ENCODE data around the gene MAP3K5. TPM values are rescaled to one million over a fixed set of nuclear protein-coding genes. Genes with fewer than 3 reads are reported as not detected.

Gene MAP3K5
- total RNA-seq, 1 donor from 2014 or later: 4.7 TPM

DNA sequence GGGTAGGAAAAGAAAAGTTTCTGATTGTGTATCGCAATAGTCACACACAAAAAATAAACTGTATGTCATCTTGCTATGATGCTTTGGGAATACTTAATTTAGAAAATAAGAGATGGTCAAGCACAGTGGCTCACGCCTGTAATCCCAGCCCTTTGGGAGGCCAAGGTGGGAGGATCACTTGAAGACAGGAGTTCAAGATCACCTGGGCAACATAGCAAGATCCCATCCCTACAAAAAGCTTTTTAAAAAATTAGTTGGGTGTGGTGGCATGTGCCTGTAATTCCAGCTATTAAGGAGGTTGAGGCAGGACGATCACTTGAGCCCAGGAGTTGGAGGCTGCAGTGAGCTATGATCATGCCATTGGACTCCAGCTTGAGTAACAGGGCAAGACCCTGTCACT is 269.6 kb downstream of the MAP3K5 start:
- DNase-seq (ENCODE audit: extremely low spot score, unreplicated experiment): no peak
- TF ChIP-seq, protein P1, sequence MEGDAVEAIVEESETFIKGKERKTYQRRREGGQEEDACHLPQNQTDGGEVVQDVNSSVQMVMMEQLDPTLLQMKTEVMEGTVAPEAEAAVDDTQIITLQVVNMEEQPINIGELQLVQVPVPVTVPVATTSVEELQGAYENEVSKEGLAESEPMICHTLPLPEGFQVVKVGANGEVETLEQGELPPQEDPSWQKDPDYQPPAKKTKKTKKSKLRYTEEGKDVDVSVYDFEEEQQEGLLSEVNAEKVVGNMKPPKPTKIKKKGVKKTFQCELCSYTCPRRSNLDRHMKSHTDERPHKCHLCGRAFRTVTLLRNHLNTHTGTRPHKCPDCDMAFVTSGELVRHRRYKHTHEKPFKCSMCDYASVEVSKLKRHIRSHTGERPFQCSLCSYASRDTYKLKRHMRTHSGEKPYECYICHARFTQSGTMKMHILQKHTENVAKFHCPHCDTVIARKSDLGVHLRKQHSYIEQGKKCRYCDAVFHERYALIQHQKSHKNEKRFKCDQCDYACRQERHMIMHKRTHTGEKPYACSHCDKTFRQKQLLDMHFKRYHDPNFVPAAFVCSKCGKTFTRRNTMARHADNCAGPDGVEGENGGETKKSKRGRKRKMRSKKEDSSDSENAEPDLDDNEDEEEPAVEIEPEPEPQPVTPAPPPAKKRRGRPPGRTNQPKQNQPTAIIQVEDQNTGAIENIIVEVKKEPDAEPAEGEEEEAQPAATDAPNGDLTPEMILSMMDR (conservative IDR thresholded peaks at IDR 0.05): no peak
- Mint-ChIP-seq H3K27me3 (no peaks in the 10 kb centered on the region), H3K27ac (no peak overlapping the region), H3K4me3 (no peak overlapping the region), H3K36me3 (no peaks in the 10 kb centered on the region), H3K4me1 (ENCODE audit: unreplicated experiment) (peaks cover 32% of the 10 kb centered on the region), H3K9me3 (no peaks in the 10 kb centered on the region)

DNA sequence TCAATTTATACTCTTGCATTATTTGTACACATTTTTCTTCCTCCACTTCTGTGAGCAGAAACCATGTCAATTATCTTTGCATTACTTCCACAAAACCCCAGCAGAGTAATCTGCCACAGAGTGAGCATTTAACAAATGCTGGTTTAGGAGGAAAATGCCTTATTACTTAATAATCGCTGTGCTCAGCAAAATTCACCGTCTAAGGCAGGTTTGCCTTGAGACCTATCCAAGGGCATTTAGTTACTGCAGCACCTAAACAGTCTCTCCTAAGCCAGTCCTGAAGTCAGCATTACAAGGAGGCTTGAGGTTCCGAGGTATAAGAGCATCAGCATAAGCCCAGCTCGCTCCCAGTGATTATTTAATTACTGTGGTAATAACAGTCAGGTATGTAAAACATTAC is 270.4 kb downstream of the MAP3K5 start:
- H3K4me1 Mint-ChIP-seq (ENCODE audit: unreplicated experiment): peaks cover 25% of the 10 kb centered on the region
- H3K4me3 Mint-ChIP-seq: no peak overlapping the region
- no peak overlapping the region for H3K27ac Mint-ChIP-seq
- TF ChIP-seq, protein P1 (conservative IDR thresholded peaks at IDR 0.05): no peak
- no peaks in the 10 kb centered on the region for H3K36me3 Mint-ChIP-seq
- H3K27me3 Mint-ChIP-seq: no peaks in the 10 kb centered on the region
- DNase-seq (ENCODE audit: extremely low spot score, unreplicated experiment): no peak
- H3K9me3 Mint-ChIP-seq: no peaks in the 10 kb centered on the region

GRCh38 chr6:136521427-136521826 is 270.9 kb downstream of the MAP3K5 start:
- TF ChIP-seq, protein P1 (conservative IDR thresholded peaks at IDR 0.05): no peak
- Mint-ChIP-seq H3K27me3 (no peaks in the 10 kb centered on the region), H3K36me3 (no peaks in the 10 kb centered on the region), H3K4me1 (ENCODE audit: unreplicated experiment) (peaks cover 20% of the 10 kb centered on the region), H3K4me3 (no peak overlapping the region), H3K27ac (no peak overlapping the region), H3K9me3 (no peaks in the 10 kb centered on the region)
- DNase-seq (ENCODE audit: extremely low spot score, unreplicated experiment): no peak

DNA sequence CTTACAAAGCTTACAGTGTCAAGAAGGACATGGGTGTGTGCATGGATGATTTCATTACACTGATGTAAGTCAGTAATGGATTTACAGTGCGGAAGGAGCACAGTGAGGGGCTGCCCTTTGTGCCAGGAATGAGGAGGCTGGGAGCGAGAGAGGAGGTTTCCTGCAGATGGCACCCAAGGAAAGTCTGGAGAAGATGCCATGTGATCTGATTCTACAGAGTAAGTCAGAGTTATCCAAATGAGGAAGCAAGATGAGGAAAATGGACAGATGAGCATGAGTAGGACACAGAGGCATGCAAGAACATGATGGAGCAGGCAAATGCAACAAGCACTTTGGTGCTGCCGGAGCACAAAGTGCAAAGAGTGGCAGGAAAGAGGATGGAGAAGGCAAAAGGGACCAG is 271.8 kb downstream of the MAP3K5 start:
- peak overlapping the region; percentile 28 for H3K27ac Mint-ChIP-seq
- H3K4me3 Mint-ChIP-seq: no peak overlapping the region
- H3K36me3 Mint-ChIP-seq: no peaks in the 10 kb centered on the region
- H3K9me3 Mint-ChIP-seq: no peaks in the 10 kb centered on the region
- peaks cover 14% of the 10 kb centered on the region for H3K4me1 Mint-ChIP-seq (ENCODE audit: unreplicated experiment)
- H3K27me3 Mint-ChIP-seq: no peaks in the 10 kb centered on the region
- TF ChIP-seq, protein P1 (conservative IDR thresholded peaks at IDR 0.05): no peak
- DNase-seq (ENCODE audit: extremely low spot score, unreplicated experiment): no peak

- no peak for DNase-seq (ENCODE audit: extremely low spot score, unreplicated experiment)
- H3K36me3 Mint-ChIP-seq: no peaks in the 10 kb centered on the region
- no peak overlapping the region for H3K27ac Mint-ChIP-seq
- H3K4me3 Mint-ChIP-seq: no peak overlapping the region
- H3K27me3 Mint-ChIP-seq: no peaks in the 10 kb centered on the region
- no peaks in the 10 kb centered on the region for H3K4me1 Mint-ChIP-seq (ENCODE audit: unreplicated experiment)
- H3K9me3 Mint-ChIP-seq: no peaks in the 10 kb centered on the region
- TF ChIP-seq, protein P1 (conservative IDR thresholded peaks at IDR 0.05): no peak
Measured at GRCh38 chr6:136517582-136517981, 274.7 kb downstream of the MAP3K5 start.

GRCh38 chr6:136517002-136517401 is 275.3 kb downstream of the MAP3K5 start:
- DNase-seq (ENCODE audit: extremely low spot score, unreplicated experiment): no peak
- TF ChIP-seq, protein P1 (conservative IDR thresholded peaks at IDR 0.05): no peak
- H3K27me3 Mint-ChIP-seq: no peaks in the 10 kb centered on the region
- no peaks in the 10 kb centered on the region for H3K36me3 Mint-ChIP-seq
- no peak overlapping the region for H3K4me3 Mint-ChIP-seq
- H3K4me1 Mint-ChIP-seq (ENCODE audit: unreplicated experiment): no peaks in the 10 kb centered on the region
- no peaks in the 10 kb centered on the region for H3K9me3 Mint-ChIP-seq
- no peak overlapping the region for H3K27ac Mint-ChIP-seq

Measured in type B pancreatic cell (in vitro differentiated cells).